NB4 (cell line): ENCODE data around the gene CADM2.

ENCODE experiments used
- DNase-seq: peaks from one replicate; pipeline ENCODE4 v3.0.0; 2010; ENCODE audit warnings: low read depth
- H3K4me3 ChIP-seq: one replicate; pipeline ENCODE4 v1.5.1; 2011; ENCODE audit warnings: mild to moderate bottlenecking, low read depth, low read length, moderate library complexity
- MYC ChIP-seq: IDR thresholded peaks from 2 replicates; pipeline ENCODE4 v1.6.1; 2011; ENCODE audit warnings: low read depth, low read length
- POLR2A ChIP-seq: IDR thresholded peaks from 2 replicates; pipeline ENCODE4 v1.6.1; 2011; ENCODE audit warnings: mild to moderate bottlenecking; ENCODE audit not compliant: insufficient read length; ENCODE audit errors: extremely low read depth
- TF ChIP-seq, protein P1 (sequence below): IDR thresholded peaks from 2 replicates; pipeline ENCODE4 v1.6.1; 2011; ENCODE audit warnings: low read depth, low read length
- TF ChIP-seq, protein P2 (sequence below): IDR thresholded peaks from one replicate; pipeline ENCODE4 v1.5.1; 2012; ENCODE audit warnings: low read depth, low read length

Gene CADM2

DNA sequence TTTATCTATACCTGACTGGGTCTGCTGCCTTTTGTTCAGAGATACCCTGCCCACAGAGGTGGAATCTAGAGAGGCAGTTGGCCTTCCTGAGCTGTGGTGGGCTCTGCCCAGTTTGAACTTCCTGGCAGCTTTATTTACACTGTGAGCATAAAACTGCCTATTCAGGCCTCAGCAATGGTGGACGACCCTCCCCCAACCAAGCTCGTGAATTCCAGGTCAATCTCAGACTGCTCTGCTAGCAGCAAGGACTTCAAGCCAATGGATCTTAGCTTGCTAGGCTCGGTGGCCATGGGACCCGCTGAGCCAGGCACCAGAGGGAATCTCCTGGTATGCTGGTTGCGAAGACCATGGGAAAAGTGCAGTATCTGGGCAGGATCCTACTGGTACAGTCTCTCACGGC, 270.2 kb downstream of the CADM2 start:
- TF ChIP-seq MYC (no peak), POLR2A (no peak)
- TF ChIP-seq, protein P1, sequence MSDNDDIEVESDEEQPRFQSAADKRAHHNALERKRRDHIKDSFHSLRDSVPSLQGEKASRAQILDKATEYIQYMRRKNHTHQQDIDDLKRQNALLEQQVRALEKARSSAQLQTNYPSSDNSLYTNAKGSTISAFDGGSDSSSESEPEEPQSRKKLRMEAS, result no peak
- TF ChIP-seq, protein P2, sequence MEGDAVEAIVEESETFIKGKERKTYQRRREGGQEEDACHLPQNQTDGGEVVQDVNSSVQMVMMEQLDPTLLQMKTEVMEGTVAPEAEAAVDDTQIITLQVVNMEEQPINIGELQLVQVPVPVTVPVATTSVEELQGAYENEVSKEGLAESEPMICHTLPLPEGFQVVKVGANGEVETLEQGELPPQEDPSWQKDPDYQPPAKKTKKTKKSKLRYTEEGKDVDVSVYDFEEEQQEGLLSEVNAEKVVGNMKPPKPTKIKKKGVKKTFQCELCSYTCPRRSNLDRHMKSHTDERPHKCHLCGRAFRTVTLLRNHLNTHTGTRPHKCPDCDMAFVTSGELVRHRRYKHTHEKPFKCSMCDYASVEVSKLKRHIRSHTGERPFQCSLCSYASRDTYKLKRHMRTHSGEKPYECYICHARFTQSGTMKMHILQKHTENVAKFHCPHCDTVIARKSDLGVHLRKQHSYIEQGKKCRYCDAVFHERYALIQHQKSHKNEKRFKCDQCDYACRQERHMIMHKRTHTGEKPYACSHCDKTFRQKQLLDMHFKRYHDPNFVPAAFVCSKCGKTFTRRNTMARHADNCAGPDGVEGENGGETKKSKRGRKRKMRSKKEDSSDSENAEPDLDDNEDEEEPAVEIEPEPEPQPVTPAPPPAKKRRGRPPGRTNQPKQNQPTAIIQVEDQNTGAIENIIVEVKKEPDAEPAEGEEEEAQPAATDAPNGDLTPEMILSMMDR, result no peak
- no peak overlapping the region for H3K4me3 ChIP-seq
- no peak for DNase-seq

DNA sequence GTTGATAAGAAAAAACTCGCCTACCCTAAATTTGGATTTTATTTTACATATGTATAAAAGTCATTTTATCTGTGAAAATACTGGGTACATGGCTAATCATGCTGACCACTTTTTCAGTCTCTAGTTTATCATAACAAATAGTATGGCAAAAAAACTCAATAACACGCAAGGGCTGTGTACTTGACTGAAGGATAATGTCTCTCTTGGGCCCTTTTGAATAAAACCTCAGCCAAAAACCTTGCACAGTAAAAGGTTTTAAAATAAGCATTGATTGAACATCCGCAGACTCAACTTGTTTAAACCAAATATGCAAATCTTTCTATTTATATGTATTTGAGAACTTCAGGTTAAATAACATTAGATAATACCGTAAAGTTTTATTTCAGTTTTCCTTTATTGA, 285.3 kb downstream of the CADM2 start:
- TF ChIP-seq, protein P2, result no peak
- TF ChIP-seq POLR2A (no peak), MYC (no peak)
- TF ChIP-seq, protein P1, result no peak
- no peak overlapping the region for H3K4me3 ChIP-seq
- DNase-seq, result no peak

DNA sequence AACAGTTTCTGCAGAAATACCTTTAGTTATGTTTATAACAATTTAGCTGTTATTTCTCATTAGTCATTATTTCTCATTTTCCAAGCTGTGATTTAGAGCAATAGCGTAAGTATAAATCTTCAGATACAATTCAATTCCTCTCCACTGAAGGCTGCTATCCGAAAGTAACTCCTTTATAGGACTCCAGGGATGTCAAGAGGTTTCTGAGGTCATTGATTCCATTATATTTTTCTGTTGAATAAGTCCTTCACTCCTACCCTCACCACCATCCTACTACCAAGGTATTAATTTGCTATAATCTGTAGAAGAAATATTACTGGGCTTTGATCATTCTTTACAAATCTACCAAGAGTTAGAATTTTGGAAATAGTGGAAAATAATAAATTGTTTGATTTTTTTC, 285.7 kb downstream of the CADM2 start:
- no peak overlapping the region for H3K4me3 ChIP-seq
- no peak for TF ChIP-seq MYC
- no peak for TF ChIP-seq POLR2A
- TF ChIP-seq, protein P2, result no peak
- TF ChIP-seq, protein P1, result no peak

DNA sequence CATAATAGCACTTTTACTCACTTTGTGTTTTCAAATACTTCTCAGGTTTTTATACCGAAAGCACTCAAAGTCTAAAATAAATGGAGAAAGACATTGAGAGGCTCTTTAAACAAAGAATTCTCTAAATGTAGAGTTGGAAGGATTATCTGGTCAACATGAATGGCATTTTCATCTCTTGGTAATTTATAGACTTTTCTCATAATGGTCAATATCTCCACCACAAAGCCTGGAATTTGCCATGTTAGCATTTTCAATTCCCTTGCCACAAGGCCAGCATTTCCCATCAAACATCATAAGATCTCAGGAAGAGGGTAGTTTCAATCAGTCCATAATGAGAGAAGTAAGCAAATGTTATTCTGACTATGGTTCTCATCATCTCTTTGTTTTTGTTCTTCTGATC, 293.0 kb downstream of the CADM2 start:
- no peak overlapping the region for H3K4me3 ChIP-seq
- DNase-seq, result no peak
- TF ChIP-seq, protein P1, result no peak
- TF ChIP-seq POLR2A (no peak), MYC (no peak)
- TF ChIP-seq, protein P2, result no peak

More for the DNA sequence above, 285.7 kb downstream of the CADM2 start:
- DNase-seq, result no peak

DNA sequence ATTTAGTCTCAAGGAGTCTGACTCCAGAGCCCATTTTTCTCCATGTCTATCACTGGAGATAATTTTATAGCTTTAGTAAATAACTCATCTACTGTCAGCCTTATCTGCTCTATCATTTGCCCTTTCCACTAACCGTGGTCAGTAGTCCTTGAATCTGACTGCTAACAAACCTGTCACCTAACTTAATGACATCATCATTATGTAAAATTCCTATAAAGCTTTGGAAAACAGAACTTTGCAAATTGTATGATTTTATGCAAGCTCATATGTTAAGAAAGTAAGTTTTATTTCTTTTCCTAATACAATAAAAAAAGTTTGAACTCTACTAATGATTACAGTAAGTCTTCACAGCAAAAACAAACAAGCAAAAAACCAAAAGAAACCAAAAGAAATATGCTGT, 293.9 kb downstream of the CADM2 start:
- TF ChIP-seq, protein P1, result no peak
- TF ChIP-seq, protein P2, result no peak
- TF ChIP-seq MYC (no peak), POLR2A (no peak)
- H3K4me3 ChIP-seq, result no peak overlapping the region
- DNase-seq, result no peak

DNA sequence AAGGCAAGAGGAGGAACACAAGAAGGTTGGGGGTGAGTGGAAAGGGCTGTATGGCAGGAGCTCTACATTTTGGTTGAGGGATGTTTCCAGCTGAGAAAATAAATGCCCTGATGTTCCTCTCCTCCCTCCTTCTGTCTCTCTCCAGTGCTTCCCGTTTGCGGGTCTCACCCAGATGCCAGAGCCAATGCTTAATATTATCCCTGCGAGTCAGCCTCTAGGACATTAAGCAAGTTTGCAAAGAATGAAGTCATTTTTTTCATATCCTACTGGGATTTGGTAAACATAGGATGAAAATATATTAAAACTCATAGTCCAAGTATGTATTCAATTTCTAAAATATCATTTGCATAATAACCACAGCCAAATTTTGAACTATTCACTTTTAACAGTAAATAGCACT, 295.9 kb downstream of the CADM2 start:
- no peak overlapping the region for H3K4me3 ChIP-seq
- no peak for DNase-seq
- TF ChIP-seq MYC (no peak), POLR2A (no peak)
- TF ChIP-seq, protein P1, result no peak
- TF ChIP-seq, protein P2, result no peak
